HepG2 (cell line): Measurements from ENCODE around the gene LTK. TPM values are rescaled to one million over a fixed set of nuclear protein-coding genes. Genes with fewer than 3 reads are reported as not detected.

Source experiments
- GATAD2A ChIP-seq: IDR thresholded peaks from 2 replicates; pipeline ENCODE4 v1.6.1; 2016
- HNRNPLL ChIP-seq: fragments of 200-400 bp; formaldehyde crosslinking; IDR thresholded peaks from 2 replicates; pipeline ENCODE4 v1.6.1; 2017; ENCODE audit warnings: mild to moderate bottlenecking, low read depth, low read length; ENCODE audit not compliant: poor library complexity, severe bottlenecking
- MED1 ChIP-seq: sonication (generic); formaldehyde crosslinking; IDR thresholded peaks from 2 replicates; pipeline ENCODE4 v1.4.0; 2020; ENCODE audit warnings: missing genetic modification reagents
- NONO ChIP-seq, 2 experiments: fragments of 450-650 bp in 1 of 2; sonication (generic) in 1 of 2; formaldehyde crosslinking in 1 of 2; IDR thresholded peaks in 1 of 2; conservative IDR thresholded peaks in 1 of 2; 2 replicates each; pipeline versions ENCODE4 v1.6.1 to v1.8.0; 2017 to 2022; ENCODE audit warnings: mild to moderate bottlenecking in 1 of 2, missing genetic modification reagents in 1 of 2, moderate library complexity in 1 of 2
- SAFB2 ChIP-seq: sonication (generic); formaldehyde crosslinking; IDR thresholded peaks from 2 replicates; pipeline ENCODE4 v1.5.1; 2020; ENCODE audit warnings: missing genetic modification reagents, low read depth, mild to moderate bottlenecking, borderline replicate concordance
- SNAI1 ChIP-seq: sonication (generic); formaldehyde crosslinking; IDR thresholded peaks from 2 replicates; pipeline ENCODE4 v1.5.0; 2020; ENCODE audit warnings: mild to moderate bottlenecking, missing genetic modification reagents, borderline replicate concordance
- TBL1XR1 ChIP-seq: fragments of 150-350 bp; IDR thresholded peaks from 2 replicates; pipeline ENCODE4 v1.6.1; 2014; ENCODE audit warnings: borderline replicate concordance, low read length; ENCODE audit not compliant: partially characterized antibody
- TEAD3 ChIP-seq: optimal IDR thresholded peaks from 2 replicates; pipeline ENCODE3; 2016; ENCODE audit warnings: borderline replicate concordance
- ZNF205 ChIP-seq: IDR thresholded peaks from 2 replicates; pipeline ENCODE4 v1.6.1; 2018; ENCODE audit warnings: missing biosample characterization, missing genetic modification reagents
- ZNF292 ChIP-seq: sonication (generic); formaldehyde crosslinking; IDR thresholded peaks from 2 replicates; pipeline ENCODE4 v1.8.1; 2022; ENCODE audit warnings: mild to moderate bottlenecking, low read depth, missing genetic modification reagents, borderline replicate concordance
- ZNF335 ChIP-seq: sonication (generic); formaldehyde crosslinking; IDR thresholded peaks from 2 replicates; pipeline ENCODE4 v1.4.0; 2020; ENCODE audit warnings: missing genetic modification reagents
- ZNF530 ChIP-seq: sonication (generic); formaldehyde crosslinking; IDR thresholded peaks from 2 replicates; pipeline ENCODE4 v1.5.0; 2020; ENCODE audit warnings: low read depth, mild to moderate bottlenecking, missing genetic modification reagents
- ZNF878 ChIP-seq: sonication (generic); formaldehyde crosslinking; IDR thresholded peaks from 2 replicates; pipeline ENCODE4 v1.8.1; 2023; ENCODE audit warnings: mild to moderate bottlenecking, missing genetic modification reagents, moderate library complexity
- polyA plus RNA-seq, 8 experiments: library from polyadenylated mRNA; depleted of rRNA in 3 of 8; stranded (reverse) in 7 of 8; unstranded in 1 of 8; fragments of >200 nt; fragmentation: Illumina TruSeq in 4 of 8; extraction: Trizol in 4 of 8; gene quantifications; 2 replicates each; pipeline versions ENCODE4 v1.2.1 to v1.2.3, GENCODE V29; 2011 to 2016; ENCODE audit warnings: low read depth in 4 of 8, missing spikeins in 1 of 8, mixed read lengths in 1 of 8; ENCODE audit not compliant: insufficient read depth in 1 of 8
- total RNA-seq, 5 experiments: library from RNA; depleted of rRNA; stranded (reverse); fragments of >200 nt; fragmentation: Illumina TruSeq; extraction: Trizol; gene quantifications; 2 replicates each; pipeline ENCODE4 v1.2.3, GENCODE V29; 2016; ENCODE audit warnings: low read depth in 1 of 5
- TF ChIP-seq, protein P1 (sequence below): sonication (generic); formaldehyde crosslinking; IDR thresholded peaks from 2 replicates; pipeline ENCODE4 v1.4.0; 2020; ENCODE audit warnings: missing genetic modification reagents, borderline replicate concordance
- TF ChIP-seq, protein P2 (sequence below): sonication (generic); formaldehyde crosslinking; IDR thresholded peaks from 2 replicates; pipeline ENCODE4 v1.5.1; 2020; ENCODE audit warnings: mild to moderate bottlenecking, missing genetic modification reagents, moderate library complexity
- TF ChIP-seq, protein P3 (sequence below): sonication (generic); formaldehyde crosslinking; IDR thresholded peaks from 2 replicates; pipeline ENCODE4 v1.4.0; 2020; ENCODE audit warnings: mild to moderate bottlenecking, missing genetic modification reagents
- TF ChIP-seq, protein P4 (sequence below): sonication (generic); formaldehyde crosslinking; IDR thresholded peaks from 2 replicates; pipeline ENCODE4 v1.5.0; 2020; ENCODE audit warnings: missing genetic modification reagents

Gene LTK
- total and polyA plus RNA-seq, 2 of the 13 experiments (the other 11 are each of a cell fraction or from before 2014, with no cell fraction given), result 0.01 TPM; not detected in 1

DNA sequence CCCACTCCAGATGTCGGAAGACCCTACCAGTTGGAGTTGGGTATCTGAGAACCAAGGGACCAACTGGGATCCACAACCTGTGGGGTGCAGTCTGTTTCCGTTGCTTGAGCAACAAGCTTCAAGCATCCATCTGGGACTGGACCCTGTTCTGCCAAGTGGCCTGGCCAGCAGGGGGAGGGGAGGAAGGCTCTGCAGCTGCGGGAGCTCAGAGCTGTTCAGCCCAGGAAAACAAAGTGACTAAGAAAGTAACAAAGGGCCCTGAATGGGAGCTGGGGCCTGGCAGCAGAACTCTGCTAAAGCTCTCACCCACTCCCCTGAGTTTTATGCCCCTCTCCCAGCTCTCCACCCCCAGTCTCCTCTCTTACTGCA lies 48.1 kb upstream of the LTK start (continued):
- TF ChIP-seq NONO (IDR thresholded peaks at IDR 0.05) (no peak), NONO (CRISPR knock-in tag; conservative IDR thresholded peaks at IDR 0.05) (no peak), TEAD3 (CRISPR knock-in tag) (peak; percentile 19), ZNF335 (no peak), ZNF530 (CRISPR knock-in tag) (no peak), HNRNPLL (no peak), SNAI1 (CRISPR knock-in tag) (no peak), ZNF878 (CRISPR knock-in tag) (no peak), ZNF292 (CRISPR knock-in tag) (no peak), SAFB2 (CRISPR knock-in tag) (no peak), MED1 (CRISPR knock-in tag) (no peak), TBL1XR1 (no peak), GATAD2A (CRISPR knock-in tag) (0 out of 2 replicates have a peak, but pooled peaks have one; percentile 28), ZNF205 (CRISPR knock-in tag) (no peak)
- TF ChIP-seq, protein P1, sequence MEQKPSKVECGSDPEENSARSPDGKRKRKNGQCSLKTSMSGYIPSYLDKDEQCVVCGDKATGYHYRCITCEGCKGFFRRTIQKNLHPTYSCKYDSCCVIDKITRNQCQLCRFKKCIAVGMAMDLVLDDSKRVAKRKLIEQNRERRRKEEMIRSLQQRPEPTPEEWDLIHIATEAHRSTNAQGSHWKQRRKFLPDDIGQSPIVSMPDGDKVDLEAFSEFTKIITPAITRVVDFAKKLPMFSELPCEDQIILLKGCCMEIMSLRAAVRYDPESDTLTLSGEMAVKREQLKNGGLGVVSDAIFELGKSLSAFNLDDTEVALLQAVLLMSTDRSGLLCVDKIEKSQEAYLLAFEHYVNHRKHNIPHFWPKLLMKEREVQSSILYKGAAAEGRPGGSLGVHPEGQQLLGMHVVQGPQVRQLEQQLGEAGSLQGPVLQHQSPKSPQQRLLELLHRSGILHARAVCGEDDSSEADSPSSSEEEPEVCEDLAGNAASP (CRISPR knock-in tag), result no peak
- TF ChIP-seq, protein P2, sequence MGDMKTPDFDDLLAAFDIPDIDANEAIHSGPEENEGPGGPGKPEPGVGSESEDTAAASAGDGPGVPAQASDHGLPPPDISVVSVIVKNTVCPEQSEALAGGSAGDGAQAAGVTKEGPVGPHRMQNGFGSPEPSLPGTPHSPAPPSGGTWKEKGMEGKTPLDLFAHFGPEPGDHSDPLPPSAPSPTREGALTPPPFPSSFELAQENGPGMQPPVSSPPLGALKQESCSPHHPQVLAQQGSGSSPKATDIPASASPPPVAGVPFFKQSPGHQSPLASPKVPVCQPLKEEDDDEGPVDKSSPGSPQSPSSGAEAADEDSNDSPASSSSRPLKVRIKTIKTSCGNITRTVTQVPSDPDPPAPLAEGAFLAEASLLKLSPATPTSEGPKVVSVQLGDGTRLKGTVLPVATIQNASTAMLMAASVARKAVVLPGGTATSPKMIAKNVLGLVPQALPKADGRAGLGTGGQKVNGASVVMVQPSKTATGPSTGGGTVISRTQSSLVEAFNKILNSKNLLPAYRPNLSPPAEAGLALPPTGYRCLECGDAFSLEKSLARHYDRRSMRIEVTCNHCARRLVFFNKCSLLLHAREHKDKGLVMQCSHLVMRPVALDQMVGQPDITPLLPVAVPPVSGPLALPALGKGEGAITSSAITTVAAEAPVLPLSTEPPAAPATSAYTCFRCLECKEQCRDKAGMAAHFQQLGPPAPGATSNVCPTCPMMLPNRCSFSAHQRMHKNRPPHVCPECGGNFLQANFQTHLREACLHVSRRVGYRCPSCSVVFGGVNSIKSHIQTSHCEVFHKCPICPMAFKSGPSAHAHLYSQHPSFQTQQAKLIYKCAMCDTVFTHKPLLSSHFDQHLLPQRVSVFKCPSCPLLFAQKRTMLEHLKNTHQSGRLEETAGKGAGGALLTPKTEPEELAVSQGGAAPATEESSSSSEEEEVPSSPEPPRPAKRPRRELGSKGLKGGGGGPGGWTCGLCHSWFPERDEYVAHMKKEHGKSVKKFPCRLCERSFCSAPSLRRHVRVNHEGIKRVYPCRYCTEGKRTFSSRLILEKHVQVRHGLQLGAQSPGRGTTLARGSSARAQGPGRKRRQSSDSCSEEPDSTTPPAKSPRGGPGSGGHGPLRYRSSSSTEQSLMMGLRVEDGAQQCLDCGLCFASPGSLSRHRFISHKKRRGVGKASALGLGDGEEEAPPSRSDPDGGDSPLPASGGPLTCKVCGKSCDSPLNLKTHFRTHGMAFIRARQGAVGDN (CRISPR knock-in tag), result peak; percentile 60
- TF ChIP-seq, protein P3, sequence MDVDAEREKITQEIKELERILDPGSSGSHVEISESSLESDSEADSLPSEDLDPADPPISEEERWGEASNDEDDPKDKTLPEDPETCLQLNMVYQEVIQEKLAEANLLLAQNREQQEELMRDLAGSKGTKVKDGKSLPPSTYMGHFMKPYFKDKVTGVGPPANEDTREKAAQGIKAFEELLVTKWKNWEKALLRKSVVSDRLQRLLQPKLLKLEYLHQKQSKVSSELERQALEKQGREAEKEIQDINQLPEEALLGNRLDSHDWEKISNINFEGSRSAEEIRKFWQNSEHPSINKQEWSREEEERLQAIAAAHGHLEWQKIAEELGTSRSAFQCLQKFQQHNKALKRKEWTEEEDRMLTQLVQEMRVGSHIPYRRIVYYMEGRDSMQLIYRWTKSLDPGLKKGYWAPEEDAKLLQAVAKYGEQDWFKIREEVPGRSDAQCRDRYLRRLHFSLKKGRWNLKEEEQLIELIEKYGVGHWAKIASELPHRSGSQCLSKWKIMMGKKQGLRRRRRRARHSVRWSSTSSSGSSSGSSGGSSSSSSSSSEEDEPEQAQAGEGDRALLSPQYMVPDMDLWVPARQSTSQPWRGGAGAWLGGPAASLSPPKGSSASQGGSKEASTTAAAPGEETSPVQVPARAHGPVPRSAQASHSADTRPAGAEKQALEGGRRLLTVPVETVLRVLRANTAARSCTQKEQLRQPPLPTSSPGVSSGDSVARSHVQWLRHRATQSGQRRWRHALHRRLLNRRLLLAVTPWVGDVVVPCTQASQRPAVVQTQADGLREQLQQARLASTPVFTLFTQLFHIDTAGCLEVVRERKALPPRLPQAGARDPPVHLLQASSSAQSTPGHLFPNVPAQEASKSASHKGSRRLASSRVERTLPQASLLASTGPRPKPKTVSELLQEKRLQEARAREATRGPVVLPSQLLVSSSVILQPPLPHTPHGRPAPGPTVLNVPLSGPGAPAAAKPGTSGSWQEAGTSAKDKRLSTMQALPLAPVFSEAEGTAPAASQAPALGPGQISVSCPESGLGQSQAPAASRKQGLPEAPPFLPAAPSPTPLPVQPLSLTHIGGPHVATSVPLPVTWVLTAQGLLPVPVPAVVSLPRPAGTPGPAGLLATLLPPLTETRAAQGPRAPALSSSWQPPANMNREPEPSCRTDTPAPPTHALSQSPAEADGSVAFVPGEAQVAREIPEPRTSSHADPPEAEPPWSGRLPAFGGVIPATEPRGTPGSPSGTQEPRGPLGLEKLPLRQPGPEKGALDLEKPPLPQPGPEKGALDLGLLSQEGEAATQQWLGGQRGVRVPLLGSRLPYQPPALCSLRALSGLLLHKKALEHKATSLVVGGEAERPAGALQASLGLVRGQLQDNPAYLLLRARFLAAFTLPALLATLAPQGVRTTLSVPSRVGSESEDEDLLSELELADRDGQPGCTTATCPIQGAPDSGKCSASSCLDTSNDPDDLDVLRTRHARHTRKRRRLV (CRISPR knock-in tag), result no peak
- TF ChIP-seq, protein P4, sequence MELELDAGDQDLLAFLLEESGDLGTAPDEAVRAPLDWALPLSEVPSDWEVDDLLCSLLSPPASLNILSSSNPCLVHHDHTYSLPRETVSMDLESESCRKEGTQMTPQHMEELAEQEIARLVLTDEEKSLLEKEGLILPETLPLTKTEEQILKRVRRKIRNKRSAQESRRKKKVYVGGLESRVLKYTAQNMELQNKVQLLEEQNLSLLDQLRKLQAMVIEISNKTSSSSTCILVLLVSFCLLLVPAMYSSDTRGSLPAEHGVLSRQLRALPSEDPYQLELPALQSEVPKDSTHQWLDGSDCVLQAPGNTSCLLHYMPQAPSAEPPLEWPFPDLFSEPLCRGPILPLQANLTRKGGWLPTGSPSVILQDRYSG, result no peak
